IMR-90 (cell line): ENCODE results near the gene RSPH3.

Experiments
- MXI1 ChIP-seq: IDR thresholded peaks from 2 replicates; pipeline ENCODE4 v1.6.1; 2012; ENCODE audit warnings: low read depth, mild to moderate bottlenecking, low read length, moderate library complexity, borderline replicate concordance
- SMC3 ChIP-seq: fragments of 150-350 bp; IDR thresholded peaks from 2 replicates; pipeline ENCODE4 v1.6.1; 2016; ENCODE audit warnings: low read depth, mild to moderate bottlenecking, antibody characterized with exemption, low read length, moderate library complexity
- TF ChIP-seq, protein P1 (sequence below): conservative IDR thresholded peaks from 2 replicates; pipeline ENCODE4 v1.5.1; 2012; ENCODE audit warnings: mild to moderate bottlenecking, low read depth, low read length, improper control_type of control experiment

DNA sequence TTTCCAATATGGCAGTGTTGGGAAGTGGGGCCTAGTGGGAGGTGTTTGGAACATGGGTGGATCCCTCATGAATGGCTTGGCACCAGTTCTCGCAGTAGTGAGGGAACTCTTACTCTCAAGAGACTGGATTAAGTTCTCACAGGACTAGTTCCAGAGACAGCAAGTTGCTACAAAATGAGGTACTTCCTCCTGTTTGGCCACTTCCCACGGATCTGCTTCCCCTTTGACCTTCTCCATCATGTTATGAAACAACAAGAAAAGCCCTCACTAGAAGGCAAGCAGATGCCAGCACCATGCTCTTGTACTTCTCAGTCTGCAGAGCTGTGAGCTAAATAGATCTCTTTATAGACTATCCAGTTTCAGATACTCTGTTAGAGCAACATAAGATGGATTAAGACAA lies 3.1 kb downstream of the RSPH3 start:
- TF ChIP-seq, protein P1, sequence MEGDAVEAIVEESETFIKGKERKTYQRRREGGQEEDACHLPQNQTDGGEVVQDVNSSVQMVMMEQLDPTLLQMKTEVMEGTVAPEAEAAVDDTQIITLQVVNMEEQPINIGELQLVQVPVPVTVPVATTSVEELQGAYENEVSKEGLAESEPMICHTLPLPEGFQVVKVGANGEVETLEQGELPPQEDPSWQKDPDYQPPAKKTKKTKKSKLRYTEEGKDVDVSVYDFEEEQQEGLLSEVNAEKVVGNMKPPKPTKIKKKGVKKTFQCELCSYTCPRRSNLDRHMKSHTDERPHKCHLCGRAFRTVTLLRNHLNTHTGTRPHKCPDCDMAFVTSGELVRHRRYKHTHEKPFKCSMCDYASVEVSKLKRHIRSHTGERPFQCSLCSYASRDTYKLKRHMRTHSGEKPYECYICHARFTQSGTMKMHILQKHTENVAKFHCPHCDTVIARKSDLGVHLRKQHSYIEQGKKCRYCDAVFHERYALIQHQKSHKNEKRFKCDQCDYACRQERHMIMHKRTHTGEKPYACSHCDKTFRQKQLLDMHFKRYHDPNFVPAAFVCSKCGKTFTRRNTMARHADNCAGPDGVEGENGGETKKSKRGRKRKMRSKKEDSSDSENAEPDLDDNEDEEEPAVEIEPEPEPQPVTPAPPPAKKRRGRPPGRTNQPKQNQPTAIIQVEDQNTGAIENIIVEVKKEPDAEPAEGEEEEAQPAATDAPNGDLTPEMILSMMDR, result no peak
- TF ChIP-seq MXI1 (no peak), SMC3 (no peak)
